Heart right ventricle (tissue), 16 donors: ENCODE measurements around the gene LINC01488. TPM values are rescaled to one million over a fixed set of nuclear protein-coding genes. Genes with fewer than 3 reads are reported as not detected.

Source experiments
- ATAC-seq, 8 donors: fragments of 200-7000 bp; cut with Tn5 transposase; one replicate each; pipeline ENCODE4 v1.9.1; 2020; ENCODE audit warnings: mild to moderate bottlenecking in 8 of 8, moderate library complexity in 8 of 8, moderate number of reproducible peaks in 1 of 8
- DNase-seq, 2 donors: peaks; one replicate each; pipeline ENCODE4 v3.0.0-alpha.2; 2020
- H3K27ac ChIP-seq, 10 donors: fragments of 200-600 bp; sonication (generic) in 2 of 10; one replicate each; pipeline versions ENCODE4 v1.5.0 to v1.8.0; 2020 to 2022; ENCODE audit warnings: mild to moderate bottlenecking in 3 of 10
- H3K27me3 ChIP-seq, 7 donors: fragments of 200-600 bp; one replicate each; pipeline ENCODE4 v1.8.0; 2021 to 2022; ENCODE audit warnings: mild to moderate bottlenecking in 2 of 7
- H3K36me3 ChIP-seq, 9 donors: fragments of 200-600 bp; sonication (generic) in 1 of 9; one replicate each; pipeline versions ENCODE4 v1.5.0 to v1.8.0; 2020 to 2022; ENCODE audit warnings: mild to moderate bottlenecking in 2 of 9
- H3K4me1 ChIP-seq, 9 donors: fragments of 200-600 bp; sonication (generic) in 1 of 9; one replicate each; pipeline versions ENCODE4 v1.5.0 to v1.8.0; 2020 to 2022; ENCODE audit warnings: mild to moderate bottlenecking in 4 of 9
- H3K4me3 ChIP-seq, 10 donors: fragments of 200-600 bp; sonication (generic) in 2 of 10; one replicate each; pipeline versions ENCODE4 v1.5.0 to v1.8.0; 2020 to 2022; ENCODE audit warnings: mild to moderate bottlenecking in 7 of 10, moderate library complexity in 2 of 10
- H3K9me3 ChIP-seq, 11 donors: fragments of 200-600 bp in 10 of 11; sonication (generic) in 2 of 11; one replicate each; pipeline versions ENCODE4 v1.5.0 to v1.8.0; 2013 to 2022; ENCODE audit warnings: mild to moderate bottlenecking in 2 of 11, control low read depth in 1 of 11, moderate library complexity in 1 of 11
- CTCF ChIP-seq, 9 donors: fragments of 200-600 bp; sonication (generic) in 2 of 9; IDR thresholded peaks; one replicate each; pipeline versions ENCODE4 v1.5.0 to v1.8.0; 2021 to 2022; ENCODE audit warnings: antibody characterized with exemption in 9 of 9, mild to moderate bottlenecking in 5 of 9, moderate library complexity in 1 of 9
- WGBS, 2 donors: extraction: QIAGEN DNeasy Blood & Tissue Kit; methylation state at CpG; one replicate each; pipeline ENCODE4 v1.1.7; 2013; ENCODE audit warnings: inconsistent platforms in 1 of 2; 5-methylcytosine and 5-hydroxymethylcytosine counted together
- intact Hi-C, 10 donors: fragments of 100-400 bp; cut with DNase I; formaldehyde crosslinking; loops; one replicate each; pipeline versions ENCODE4 v1.11.1 to v1.14.2; 2022
- polyA plus RNA-seq, 2 donors: library from polyadenylated mRNA; stranded (reverse); fragments of 200-250 nt; gene quantifications; one replicate each; pipeline ENCODE4 v1.2.3, GENCODE V29; 2013
- total RNA-seq, 10 donors: library from RNA; stranded (reverse); fragmentation: NEBNext Ultra II Directional in 3 of 10; extraction: Animal tissue kit (Norgen Biotek cat#: 25700) in 3 of 10; gene quantifications; one replicate each; pipeline versions ENCODE4 v1.2.1 to v1.2.4, GENCODE V29; 2021 to 2023
- donor health status: Arrhythmogenic right ventricular cardiomyopathy.
- donor health status: ischemic (EF 13 %, LVEDD 7.1; RV severe dilation, severe dysfunction).
- donor health status: healthy with polysubstance abuse.
- donor health status: DM: no; HTN: yes; CAD: no.
- donor health status: DM: no; HTN: no; CAD: no.
- donor health status: ischemic (EF 25% LVEDD 6.9; RV normal size, moderate dysfunction).
- donor health status: ischemic (EF 25% LVEDD 5.7; RV mildly dilated, moderate dysfunction).
- donor health status: healthy.
- donor health status: DM: yes; HTN: yes; CAD: no.
- donor health status: Ischemic cardiomyopathy.
- donor health status: ischemic (EF 35%, LVEDD 5.7; RV mildly dilated, moderate dysfunction).
- donor health status: nonischemic (EF 11% LVEDD 7.7; RV severe dilation, severe dysfunction).
- donor health status: DM: yes; HTN: yes; CAD: no.
- donor health status: PGD.
- donor health status: ischemic (EF 29% LVEDD 5.4; RV normal size, mild dysfunction).
- donor health status: nonischemic (EF 23%, LVEDD 6.1; RV moderate dilation, normal function).

LINC01488 gene
- total and polyA plus RNA-seq, 12 donors = 0.03 to 0.59 (median 0.15) TPM; not detected in 4

DNA sequence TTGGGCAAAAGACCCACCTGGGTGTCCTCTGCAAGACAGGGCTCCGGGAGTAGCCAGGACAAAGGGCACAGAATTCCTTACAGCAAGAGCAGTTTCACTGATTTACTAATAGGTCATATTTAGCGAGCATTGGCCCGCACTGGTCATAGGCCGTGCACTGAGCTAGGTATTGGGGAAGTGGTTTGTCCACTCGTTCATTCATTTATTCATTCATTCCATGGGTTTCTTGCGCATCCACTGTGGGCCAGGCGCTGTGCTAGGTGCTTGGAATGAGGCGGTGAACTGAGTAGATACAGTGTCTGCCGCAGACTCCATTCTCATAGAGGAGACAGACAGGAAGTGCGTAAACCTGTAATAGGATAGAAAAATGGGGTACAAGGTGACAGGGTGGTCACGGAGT, 13.2 kb upstream of the LINC01488 start:
- WGBS, 2 donors = 94 to 100% methylated on average over 11 of the region's 11 CpGs
- no peak for DNase-seq
- Histone ChIP-seq H3K4me3 (no peak overlapping the region), H3K27me3 (no peaks in the 10 kb centered on the region), H3K27ac (no peak overlapping the region), H3K4me1 (peaks cover 7 to 50% (median 16%) of the 10 kb centered on the region in 9 donors), H3K9me3 (peaks cover 0 to 3% (median 0%) of the 10 kb centered on the region in 11 donors), H3K36me3 (no peaks in the 10 kb centered on the region)
- intact Hi-C loops = no loop called here
- no peak for ATAC-seq
- no peak for TF ChIP-seq CTCF (IDR thresholded peaks at IDR 0.05)

- no peak for DNase-seq
These were observed 12.3 kb upstream of the LINC01488 start for GRCh38 chr11:69468911-69469885.

GRCh38 chr11:69470301-69470700, 11.2 kb upstream of the LINC01488 start:
- 88 to 95% methylated on average over 9 of the region's 9 CpGs for WGBS, 2 donors
- Histone ChIP-seq H3K9me3 (peaks cover 0 to 8% (median 0%) of the 10 kb centered on the region in 11 donors), H3K27ac (no peak overlapping the region), H3K4me3 (no peak overlapping the region), H3K4me1 (peaks cover 0 to 37% (median 4%) of the 10 kb centered on the region in 9 donors), H3K36me3 (no peaks in the 10 kb centered on the region), H3K27me3 (no peaks in the 10 kb centered on the region)
- TF ChIP-seq CTCF (IDR thresholded peaks at IDR 0.05) = no peak
- intact Hi-C loops = no loop called here
- DNase-seq = no peak
- no peak for ATAC-seq

More at GRCh38 chr11:69468911-69469885, 12.3 kb upstream of the LINC01488 start:
- Histone ChIP-seq H3K4me1 (peaks cover 0 to 40% (median 6%) of the 10 kb centered on the region in 9 donors), H3K27me3 (no peaks in the 10 kb centered on the region), H3K4me3 (no peak overlapping the region), H3K27ac (no peak overlapping the region), H3K36me3 (no peaks in the 10 kb centered on the region), H3K9me3 (peaks cover 0 to 8% (median 0%) of the 10 kb centered on the region in 11 donors)
- 92 to 94% methylated on average over 25 of the region's 25 CpGs for WGBS, 2 donors
- intact Hi-C loops = no loop called here
- ATAC-seq = no peak
- TF ChIP-seq CTCF (IDR thresholded peaks at IDR 0.05) = no peak

DNA sequence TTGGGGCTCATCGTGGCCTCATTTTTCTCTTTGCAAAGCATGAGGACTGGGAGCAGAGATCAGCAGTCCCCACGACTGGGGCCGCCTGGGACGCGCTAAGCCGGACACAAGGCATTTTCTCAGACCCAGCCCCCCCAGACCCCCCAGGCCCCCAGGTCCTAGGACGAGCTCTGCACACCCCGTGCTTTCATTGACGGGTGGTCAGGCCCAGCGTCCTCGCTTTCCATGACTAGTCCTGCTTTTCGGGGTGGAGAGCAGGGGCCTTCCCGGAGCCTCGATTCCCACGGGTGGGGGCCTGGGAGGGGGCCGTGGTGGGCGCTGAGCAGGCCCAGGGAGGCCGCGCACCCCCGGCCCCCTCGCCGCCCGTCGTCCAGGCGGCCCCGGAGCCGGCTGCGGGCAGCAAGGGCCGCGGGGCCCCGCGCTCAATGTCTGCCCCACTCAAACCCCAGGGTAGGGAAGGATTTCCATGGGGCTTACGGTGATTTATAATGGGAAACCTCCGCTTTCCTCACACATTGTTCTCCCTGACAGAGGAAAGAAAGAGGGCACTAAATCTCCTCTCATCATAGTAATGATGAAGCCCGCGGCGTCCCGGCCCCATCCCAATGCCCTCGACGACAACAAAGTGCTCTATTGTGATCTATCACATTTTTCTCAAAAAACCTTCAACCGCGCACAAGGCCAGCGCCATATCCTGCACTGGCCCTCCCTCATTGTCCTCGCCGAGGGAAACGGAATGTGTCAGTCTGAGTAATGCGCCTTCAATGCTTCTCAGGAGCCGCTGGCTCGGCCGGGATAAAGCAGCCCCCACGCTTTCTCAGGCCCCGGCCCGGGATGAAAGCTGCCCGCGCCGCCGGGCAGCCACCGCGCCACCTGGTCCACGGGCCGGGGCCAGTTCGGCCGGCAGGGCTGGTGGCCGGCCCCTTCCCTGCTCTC, 10.4 kb upstream of the LINC01488 start:
- H3K4me1 ChIP-seq = peaks cover 0 to 37% (median 4%) of the 10 kb centered on the region in 9 donors
- no peaks in the 10 kb centered on the region for H3K27me3 ChIP-seq
- H3K4me3 ChIP-seq = no peak overlapping the region
- no peak for TF ChIP-seq CTCF (IDR thresholded peaks at IDR 0.05)
- H3K9me3 ChIP-seq = peaks cover 0 to 8% (median 0%) of the 10 kb centered on the region in 11 donors
- intact Hi-C loops = no loop called here
- 73 to 77% methylated on average over 64 of the region's 64 CpGs for WGBS, 2 donors
- DNase-seq = no peak
- no peak overlapping the region for H3K27ac ChIP-seq
- ATAC-seq = peak in 4 of 8 donors; percentile 30 to 52 (median 44)
- no peaks in the 10 kb centered on the region for H3K36me3 ChIP-seq
